ENCODE results near the gene TAAR2.

- TF ChIP-seq CTCF (IDR thresholded peaks at IDR 0.05 in 8 of 11, conservative IDR thresholded peaks at IDR 0.05 in 3 of 11) (no peak), POLR2A (IDR thresholded peaks at IDR 0.05) (no peak)
Observed at GRCh38 chr6:132634796-132635195, 10.7 kb upstream of the TAAR2 start.
